C4-2B (cell line): ENCODE data around the gene OR52A1.

Source experiments
- CTCF ChIP-seq: fragments of 450-650 bp; conservative IDR thresholded peaks from 2 replicates; pipeline ENCODE4 v1.5.1; 2017; ENCODE audit warnings: mild to moderate bottlenecking
- ZFX ChIP-seq: fragments of 450-650 bp; IDR thresholded peaks from 2 replicates; pipeline ENCODE4 v1.6.1; 2017

- TF ChIP-seq ZFX, result no peak
- TF ChIP-seq CTCF, result no peak
Measured at GRCh38 chr11:5136261-5136660, 18.3 kb downstream of the OR52A1 start.
